HG02571 (cell line): ENCODE results near the gene TRIO.

Experiments
- ATAC-seq: cut with Tn5 transposase; IDR thresholded peaks from one replicate; pipeline ENCODE4 v1.9.1; 2021; ENCODE audit warnings: mild to moderate bottlenecking, moderate library complexity; ENCODE audit not compliant: unreplicated experiment

TRIO gene

DNA sequence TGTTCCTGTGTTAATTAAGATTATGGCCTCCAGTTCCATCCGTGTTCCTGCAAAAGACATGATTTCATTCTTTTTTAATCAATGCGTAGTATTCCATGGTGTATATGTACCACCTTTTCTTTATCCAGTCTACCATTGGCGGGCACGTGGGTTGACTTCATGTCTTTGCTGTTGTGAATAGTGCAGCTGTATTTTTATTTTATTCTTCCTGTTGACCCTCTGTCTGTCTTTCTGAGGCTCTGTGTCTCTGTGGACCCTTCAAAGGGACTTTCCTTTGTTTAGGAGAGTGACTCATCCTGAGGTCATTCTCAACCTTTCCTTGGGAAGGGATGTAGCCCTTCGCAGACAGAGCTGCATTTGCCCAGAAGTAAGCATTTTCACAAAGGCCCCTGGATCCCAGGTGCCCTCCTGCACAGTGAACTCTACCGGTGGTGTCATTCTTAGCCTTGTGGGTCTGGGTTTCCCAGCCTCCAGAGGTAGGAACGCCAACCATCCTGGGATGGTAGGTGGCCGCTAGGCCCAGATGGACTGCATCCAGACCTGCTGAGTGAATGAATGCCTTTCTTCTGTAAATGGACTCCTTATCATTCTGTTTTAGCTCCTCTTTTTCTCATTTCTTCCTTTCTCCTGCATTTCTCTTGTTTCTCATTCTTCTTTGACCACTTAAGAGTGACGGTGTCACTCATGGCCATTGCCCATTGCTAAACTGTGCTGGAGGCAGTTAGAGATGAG lies 22.4 kb downstream of the TRIO start:
- no peak for ATAC-seq

DNA sequence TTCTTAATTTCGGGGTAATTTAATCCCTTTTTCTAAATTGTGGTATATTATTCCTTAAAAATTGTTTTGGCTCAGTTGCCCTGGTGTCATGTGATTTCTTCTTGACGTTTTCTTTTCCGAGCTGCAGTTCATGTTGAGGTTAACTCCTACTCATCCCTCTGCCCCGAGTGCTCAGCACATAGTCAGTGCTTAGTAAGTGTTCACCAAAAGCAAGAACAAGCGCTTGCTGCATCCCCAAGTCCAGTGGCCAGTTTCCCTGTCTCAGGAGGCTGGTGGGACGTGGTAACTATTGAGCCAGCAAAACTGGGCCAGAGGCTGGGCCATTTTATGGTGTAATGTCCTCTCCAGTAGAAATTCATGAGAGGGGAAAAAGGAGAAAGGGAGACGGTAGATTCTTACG lies 23.3 kb downstream of the TRIO start:
- no peak for ATAC-seq

DNA sequence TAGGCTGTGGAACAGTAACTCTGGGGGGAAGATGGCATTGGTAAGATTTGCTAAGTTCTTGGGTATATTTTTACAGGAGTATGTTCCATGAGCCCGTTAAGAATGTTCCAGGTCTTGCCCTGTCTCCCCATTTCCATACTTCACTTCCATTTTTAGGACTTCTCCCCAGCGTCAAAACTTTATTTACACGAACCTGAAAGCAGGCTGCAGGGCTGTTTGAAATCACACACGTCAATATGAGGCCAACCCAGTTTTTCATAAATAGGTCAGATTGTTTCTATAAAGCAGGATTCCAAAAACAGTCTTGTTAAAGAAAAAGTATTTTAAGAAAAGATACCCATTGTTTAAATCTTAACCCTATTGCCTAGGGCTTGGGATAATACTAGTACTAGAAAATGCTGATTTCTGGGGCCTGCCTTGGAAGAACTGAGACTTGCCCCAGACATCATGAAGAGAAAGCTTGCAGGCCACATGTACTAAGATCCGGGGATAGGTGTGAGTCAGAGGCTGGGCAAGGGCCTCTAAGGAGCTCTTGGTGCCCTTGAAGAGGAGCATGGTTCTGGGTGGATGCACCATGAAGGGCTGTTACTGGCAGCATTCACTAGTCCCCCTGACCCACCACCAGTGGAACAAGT lies 24.2 kb downstream of the TRIO start:
- ATAC-seq = peak; percentile 38

DNA sequence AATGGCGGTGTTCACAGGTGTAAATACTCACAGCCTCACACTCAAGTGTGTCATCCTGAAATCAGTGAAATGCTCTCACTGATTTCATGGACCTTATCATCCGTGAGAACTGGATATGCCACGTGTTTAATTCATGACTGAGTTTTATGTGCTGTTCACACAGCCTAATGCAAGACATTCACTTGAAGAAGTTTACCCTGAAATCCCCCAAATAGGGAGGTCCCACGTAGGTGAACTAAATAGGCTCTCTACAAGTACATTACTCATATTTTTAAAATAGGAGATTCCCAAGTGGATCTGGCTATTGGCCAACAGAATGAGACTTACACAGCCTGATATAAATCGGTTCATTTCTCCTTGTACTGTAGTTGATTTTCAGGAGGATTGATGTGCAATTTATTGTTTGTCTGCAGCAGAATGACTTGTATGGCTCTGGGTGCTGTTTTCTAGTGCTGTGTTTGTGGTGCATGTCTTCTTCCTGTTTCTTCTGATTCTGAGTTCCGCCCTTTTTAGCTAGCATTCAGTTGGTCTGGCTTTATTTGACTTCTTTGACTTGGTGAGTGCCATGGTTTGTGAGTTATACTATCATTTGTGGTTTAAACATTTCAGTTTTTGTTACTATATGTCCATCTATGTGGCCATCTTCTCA lies 25.1 kb downstream of the TRIO start:
- no peak for ATAC-seq

DNA sequence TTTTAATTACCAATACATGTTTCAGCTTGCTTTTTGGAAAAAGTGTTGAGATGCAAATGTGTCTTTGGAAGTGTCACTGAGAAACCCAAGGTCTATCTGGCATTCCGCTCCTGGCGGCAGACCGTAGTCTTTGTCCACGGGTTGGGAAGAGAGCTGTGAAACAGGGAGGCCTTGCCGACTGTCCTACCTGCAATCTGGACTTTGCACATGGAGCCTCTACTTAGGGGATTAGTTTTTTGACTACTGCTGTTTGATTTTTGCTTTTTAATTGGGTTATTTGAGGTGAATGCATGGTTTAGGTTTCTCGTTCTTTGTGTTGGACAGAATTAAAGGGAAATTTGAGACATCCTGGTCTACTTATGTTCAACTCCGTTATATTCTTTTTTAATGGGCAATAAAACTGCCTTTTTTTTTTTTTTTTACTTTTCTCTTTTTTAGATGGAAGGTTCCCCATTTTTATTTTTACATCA lies 25.7 kb downstream of the TRIO start:
- ATAC-seq = no peak

DNA sequence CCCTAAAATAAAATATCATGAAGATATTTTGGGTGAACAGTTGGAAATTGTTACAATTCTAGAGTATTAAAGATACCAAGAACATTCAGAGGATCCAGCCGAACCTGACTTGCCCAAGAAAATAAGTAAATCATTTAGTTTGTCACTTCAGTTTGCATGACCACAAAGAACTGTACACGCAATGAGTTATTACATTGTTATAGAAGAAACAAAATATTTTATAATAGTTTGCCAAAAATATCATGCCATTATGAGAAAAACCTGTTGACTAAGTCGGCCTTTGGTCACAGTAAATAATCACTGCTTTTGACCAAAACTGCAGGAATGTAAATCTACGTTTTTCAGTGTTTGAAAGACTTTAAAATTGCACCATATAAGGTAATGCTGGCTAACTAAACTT lies 27.9 kb downstream of the TRIO start:
- ATAC-seq = no peak

DNA sequence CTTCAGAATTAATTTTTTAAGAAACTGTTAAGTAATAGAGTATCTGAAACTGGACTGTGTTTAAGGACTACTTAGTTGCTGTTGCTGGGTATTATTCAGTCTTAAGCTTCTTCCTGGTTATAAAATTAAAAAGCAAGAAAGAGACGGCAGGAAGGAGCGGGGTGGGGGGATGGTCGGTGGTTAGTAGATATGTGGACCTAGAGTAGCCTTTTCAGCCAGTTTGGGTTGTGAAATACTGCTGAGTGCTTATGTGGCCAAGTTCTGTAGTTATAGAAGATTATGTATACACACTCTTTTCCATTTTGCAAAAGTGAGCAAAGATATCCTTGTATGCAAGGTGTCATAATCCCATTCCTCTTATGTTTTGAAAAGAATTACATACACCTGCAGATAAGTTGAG lies 28.5 kb downstream of the TRIO start:
- ATAC-seq = no peak

DNA sequence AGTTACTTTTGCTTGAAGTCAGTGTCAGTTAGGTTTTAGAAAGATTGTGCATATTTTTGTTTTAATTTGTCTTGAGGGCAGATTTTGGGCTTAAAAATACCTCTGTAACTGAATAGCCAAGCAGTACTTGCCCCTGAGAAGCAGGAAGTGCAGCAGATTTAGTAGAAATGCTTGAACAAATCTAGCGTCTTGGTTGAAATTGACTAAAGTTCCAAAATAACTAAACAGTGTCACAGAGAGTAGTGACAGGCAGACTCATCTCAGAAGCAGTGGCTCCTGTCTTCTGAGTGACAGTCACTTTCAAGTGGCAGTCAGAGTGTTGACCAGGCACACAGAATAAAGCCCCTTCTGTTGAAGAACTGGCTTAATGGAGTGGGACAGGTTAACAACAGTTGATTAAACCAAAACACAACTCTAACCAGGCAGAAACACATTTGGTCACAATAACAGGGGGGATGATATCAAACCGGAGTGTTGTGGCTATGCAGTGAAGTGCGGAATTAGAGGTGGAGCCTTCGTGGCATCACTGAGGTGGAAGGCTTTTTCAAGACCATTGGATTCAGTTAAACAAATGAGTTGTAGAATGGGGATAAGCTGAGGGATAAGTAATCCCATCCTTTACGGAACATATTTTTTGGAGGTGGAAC lies 29.1 kb downstream of the TRIO start:
- ATAC-seq = peak; percentile 33

DNA sequence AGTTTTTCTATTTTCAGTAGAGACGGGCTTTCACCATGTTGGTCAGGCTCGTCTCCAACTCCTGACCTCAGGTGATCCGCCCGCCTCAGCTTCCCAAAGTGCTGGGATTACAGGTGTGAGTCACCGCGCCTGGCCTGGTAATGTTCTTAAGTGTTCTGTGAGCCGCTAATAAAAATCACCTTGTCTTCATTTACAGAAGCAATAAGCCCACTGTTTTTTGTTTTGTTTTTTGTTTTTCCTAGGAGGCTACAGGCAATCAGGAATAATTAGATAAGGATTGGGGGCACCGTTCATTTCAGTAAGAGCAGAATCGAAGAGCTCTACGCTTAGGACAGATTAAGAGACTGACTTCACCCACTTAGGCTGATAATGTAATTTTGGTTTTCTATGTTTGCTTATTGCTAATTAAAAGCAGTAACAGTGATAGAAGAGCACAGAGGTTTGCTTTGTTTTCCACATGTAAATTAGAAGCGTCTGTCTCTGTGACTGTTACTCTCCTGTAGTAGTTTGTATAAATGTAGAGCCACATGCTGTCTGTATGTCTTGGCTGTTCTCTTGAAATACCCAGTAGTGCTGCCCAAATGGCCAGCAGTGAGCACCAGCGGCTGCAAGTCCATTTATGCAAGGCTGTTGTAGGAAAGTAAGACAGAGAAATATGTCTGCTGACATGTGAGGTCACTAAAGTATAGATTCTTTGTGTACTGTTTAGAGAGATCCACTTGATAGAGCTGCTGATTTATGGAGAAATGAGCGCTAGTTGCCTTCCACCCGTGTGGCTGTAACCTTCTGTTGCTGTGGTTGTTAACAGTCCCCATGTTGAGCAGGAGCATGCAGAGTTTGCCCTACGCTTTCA lies 30.5 kb downstream of the TRIO start:
- peak; percentile 2 for ATAC-seq

DNA sequence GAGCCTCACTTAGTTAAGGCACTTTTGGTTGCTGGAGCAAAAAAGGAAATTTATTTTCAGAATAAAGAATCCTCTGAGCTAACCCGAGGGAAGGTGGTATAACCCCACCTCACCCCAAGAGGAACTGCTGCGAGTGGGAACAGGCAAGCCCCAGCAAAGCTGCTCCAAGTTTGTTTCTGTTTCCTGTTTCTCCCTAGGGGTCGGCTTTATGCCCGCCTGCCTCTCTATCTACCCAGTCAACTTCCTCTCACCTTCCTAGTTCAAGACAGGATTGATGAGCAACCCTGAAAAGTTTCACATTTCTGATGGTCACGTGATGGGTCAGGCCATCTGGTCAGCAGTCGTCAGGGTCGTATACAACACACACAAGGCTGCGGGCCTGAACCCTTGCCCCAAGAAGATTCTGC lies 31.1 kb downstream of the TRIO start:
- ATAC-seq = peak; percentile 44

DNA sequence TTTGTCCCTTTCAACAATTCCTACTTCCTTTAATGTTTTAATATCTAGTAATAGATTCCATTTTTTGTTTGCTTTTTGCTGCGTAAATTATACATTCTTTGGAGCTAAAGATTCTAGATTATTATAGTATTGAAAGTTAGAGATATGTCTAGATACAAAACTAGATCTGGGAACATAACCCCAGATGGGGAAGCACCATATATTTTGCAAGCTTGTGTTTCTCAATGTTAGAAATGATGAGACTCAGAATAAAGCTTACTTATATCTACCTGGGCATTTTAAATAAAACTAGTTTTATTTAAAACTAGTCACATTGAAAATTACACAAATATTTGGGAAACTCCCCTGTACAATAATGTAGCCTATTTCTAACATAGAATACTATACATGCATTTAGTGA lies 32.2 kb downstream of the TRIO start:
- ATAC-seq = no peak

DNA sequence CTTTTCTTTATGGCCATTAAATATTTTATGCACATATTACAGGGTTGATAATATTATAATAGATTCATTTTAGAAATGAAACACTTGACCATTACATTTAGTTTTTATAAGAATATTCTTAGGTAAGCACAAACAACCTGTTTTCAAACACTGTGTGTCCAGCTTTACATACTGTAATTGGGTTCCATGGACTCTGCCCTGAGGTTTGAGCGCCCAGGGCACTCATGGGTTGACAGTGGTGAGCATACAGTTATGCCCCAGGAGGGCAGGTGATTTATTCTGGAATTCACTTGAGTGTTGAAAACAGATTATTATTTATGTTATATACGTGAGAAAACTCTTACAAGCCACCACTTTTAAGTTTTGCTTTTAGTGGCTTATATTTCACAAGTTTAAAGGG lies 33.7 kb downstream of the TRIO start:
- ATAC-seq = no peak

DNA sequence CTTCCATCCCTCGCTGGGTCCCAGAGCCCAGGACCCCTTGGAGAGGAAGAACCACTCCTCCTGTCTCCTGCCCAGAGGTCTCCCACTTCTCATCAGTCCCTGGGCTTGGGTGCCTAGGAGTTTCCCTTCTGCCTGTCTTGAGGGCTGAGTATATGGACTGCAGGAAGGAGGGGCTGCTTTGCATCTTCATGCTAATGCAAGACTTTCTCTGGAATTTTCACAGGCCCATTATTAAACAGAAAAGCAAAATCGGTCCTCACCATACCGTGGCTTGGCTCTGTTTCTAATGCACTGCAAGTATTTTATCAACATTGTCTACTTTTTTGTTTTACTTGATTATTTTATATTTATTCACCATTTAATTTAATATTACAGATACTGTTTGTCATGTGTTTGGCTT lies 34.5 kb downstream of the TRIO start:
- ATAC-seq = no peak

DNA sequence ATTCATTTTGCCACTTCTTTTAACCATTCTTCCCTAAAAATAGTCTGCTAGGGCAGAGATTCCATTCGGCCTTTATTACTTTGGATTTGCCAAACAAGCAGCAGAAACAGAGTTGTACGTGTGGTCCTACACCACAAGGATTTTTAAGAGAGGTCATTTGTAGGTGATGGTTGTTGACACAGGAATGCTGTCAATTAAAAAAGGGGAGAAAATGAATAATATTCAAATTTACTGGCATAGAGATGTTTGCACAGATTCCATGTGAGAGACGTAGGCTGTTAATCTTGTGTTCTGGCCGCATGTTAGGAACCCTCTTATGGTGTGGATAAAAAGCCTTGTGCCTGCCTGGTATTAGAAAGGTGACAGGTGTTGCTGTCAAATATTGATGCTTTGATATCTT lies 34.9 kb downstream of the TRIO start:
- no peak for ATAC-seq

DNA sequence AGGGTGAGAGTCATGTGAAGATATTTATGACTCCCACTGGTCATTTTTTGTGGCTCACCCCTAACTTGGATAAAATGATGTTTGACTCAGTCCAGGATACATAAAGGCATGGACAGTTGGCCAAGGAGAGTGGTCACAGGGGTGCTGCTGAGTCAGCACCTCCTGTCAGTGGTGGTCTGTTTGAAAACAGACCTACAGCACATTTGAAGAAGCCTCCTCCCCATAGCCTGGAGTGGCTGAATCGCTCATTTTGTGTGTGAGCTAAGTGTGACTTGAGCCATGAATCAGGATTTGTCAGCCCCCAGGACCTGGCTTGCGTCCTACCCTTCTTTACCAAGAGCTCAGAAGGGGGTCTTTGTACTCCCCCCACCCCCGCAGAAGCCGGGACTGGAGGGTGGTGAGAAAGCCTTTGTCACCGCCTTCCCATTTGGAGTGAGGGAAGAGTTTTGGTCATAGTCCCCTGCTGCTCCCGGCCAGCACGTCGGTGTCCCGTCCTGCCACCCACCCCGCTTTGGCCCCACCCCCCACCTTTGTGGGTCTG lies 35.6 kb downstream of the TRIO start:
- no peak for ATAC-seq

DNA sequence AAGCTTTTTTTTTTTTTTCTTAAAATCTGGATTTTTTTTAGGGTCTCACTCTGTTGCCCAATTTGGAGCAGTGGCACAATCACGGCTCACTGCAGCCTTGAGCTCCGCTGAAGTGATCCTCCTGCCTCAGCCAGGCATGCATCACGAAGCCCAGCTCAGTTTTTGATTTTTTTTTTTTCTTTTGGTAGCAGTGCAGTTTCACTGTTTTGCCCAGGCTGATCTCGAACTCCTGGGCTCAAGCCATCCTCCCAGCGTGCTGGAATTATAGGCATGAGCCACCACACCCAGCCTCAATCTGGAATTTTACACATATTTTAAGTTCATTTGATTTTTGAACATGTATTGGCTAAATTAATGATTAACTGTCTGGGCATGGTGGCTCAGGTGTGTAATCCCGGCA lies 36.3 kb downstream of the TRIO start:
- ATAC-seq = no peak

DNA sequence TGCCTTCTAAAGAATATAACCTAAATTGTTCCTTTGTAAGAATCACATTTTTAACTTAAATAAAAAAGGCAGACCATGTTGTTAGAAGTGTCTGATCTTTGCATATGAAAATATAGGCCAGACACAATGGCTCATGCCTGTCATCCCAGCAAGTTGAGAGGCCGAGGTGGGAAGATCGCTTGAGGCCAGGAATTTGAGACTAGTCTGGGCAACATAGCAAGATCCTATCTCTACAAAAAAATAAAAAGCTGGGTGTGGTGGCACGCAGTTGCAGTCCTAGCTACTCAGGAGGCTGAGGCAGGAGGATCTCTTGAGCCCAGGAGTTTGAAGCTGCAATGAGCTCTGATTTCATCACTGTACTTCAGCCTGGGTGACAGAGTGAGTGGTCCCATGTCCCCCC lies 37.3 kb downstream of the TRIO start:
- no peak for ATAC-seq

DNA sequence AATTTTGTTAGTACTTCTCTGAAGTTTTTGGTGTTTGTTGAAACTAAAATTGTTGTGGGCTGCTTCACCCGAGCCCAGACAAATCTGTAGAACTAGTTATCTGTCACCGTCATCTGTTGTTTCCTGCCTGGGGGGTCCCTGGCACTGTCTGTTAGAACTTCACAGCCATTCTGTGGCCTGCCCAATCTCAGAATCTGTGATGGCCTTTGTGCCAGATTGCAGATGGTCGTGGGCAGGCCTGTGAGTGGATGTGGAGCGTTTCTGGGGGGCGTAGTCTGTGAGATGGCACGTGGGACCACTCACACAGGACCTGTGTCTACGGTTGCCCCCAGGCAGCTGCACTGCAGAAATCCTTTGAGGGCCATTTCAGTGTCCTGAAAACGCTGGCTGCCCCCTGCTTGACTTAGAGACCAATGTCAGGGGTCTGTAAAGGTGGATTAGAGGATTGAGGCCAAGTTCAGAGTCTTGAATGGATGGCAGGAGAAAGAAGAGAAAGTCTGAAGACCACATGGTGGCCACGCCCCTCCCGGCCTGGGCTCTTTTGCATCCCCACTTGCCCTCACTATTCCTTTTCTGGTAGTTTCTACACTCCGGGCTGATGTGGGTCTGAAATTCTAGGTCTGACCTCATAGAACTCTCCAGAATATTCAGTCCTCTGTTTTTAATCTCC lies 38.3 kb downstream of the TRIO start:
- ATAC-seq = no peak

DNA sequence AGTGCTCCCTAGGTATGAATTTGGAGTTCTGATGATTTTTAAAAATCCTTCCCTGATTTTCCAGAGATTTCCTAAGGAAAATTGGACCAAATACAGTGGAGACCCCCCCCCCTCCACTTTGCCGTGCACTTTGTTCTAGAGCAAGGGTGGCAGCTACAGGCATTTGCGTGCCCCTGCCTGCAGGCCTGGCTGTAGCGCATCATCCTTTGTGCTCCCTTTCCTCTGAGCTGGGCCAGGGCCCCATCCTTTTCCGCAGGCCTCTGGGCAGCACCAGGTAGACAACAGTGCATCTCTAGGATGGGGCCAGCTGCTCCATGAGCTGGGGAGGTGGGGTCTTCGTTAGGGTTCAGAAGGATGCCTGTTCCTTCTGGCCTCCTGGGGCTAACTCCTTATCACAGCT lies 39.6 kb downstream of the TRIO start:
- no peak for ATAC-seq
